ENCODE measurements around the gene AIDA. TPM values are rescaled to one million over a fixed set of nuclear protein-coding genes. Genes with fewer than 3 reads are reported as not detected.

Gene AIDA
- total RNA-seq, 2 donors from 2014 or later = 30.5 to 42.5 TPM

DNA sequence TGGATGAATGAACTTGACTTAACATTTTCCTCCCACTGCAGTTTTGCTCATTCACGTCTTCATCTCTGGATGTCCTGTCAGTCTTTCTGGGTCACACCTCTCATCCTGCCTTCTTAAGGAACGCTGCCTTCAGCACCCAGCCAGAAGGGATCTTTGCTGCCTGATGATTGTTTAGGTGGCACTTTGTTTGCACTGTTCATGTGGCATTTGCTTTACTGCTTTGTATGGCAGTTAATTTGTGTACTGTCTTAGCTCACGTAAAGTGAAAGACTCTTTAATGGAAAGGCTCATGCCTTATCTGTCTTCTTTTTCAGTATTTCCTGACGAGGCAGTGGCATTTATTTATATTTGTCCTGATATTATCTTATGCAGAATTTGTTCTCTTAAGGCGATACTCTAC is 89.5 kb downstream of the AIDA start:
- no peak overlapping the region for H3K4me3 Mint-ChIP-seq
- H3K9me3 Mint-ChIP-seq = no peaks in the 10 kb centered on the region
- H3K36me3 Mint-ChIP-seq = peaks cover 26% of the 10 kb centered on the region
- no peak overlapping the region for H3K27ac Mint-ChIP-seq
- no peak for DNase-seq (ENCODE audit: low spot score)
- peaks cover 10 to 26% of the 10 kb centered on the region in 2 donors for H3K4me1 Mint-ChIP-seq (ENCODE audit: low read depth in 2 of 2)
- no peak for ATAC-seq
- no peaks in the 10 kb centered on the region for H3K27me3 Mint-ChIP-seq

DNA sequence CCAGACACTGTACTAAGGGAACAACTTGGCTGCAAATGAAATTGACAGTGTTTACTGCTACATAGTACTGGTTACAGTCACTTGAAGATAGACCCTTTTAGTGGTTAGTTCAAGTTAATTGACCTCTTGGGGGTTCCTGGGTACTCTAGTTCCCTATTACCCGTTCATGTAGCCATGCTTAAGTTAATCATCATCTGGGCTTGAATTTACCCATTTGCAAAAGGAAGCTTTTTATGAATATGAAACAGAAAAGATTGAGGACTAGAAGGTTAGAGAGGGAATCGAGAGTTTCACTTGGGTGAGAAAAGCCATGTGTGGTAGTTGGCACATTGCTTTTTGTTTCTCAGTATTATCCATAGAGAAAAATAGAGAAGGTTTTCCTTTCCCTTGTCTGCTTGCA is 91.7 kb downstream of the AIDA start:
- peaks cover 17 to 36% of the 10 kb centered on the region in 2 donors for H3K4me1 Mint-ChIP-seq (ENCODE audit: low read depth in 2 of 2)
- H3K27me3 Mint-ChIP-seq = peaks cover 4 to 8% of the 10 kb centered on the region in 2 donors
- no peak overlapping the region for H3K27ac Mint-ChIP-seq
- ATAC-seq (no peak), DNase-seq (ENCODE audit: low spot score) (no peak)
- no peaks in the 10 kb centered on the region for H3K9me3 Mint-ChIP-seq
- no peak overlapping the region for H3K4me3 Mint-ChIP-seq
- peaks cover 15% of the 10 kb centered on the region for H3K36me3 Mint-ChIP-seq

DNA sequence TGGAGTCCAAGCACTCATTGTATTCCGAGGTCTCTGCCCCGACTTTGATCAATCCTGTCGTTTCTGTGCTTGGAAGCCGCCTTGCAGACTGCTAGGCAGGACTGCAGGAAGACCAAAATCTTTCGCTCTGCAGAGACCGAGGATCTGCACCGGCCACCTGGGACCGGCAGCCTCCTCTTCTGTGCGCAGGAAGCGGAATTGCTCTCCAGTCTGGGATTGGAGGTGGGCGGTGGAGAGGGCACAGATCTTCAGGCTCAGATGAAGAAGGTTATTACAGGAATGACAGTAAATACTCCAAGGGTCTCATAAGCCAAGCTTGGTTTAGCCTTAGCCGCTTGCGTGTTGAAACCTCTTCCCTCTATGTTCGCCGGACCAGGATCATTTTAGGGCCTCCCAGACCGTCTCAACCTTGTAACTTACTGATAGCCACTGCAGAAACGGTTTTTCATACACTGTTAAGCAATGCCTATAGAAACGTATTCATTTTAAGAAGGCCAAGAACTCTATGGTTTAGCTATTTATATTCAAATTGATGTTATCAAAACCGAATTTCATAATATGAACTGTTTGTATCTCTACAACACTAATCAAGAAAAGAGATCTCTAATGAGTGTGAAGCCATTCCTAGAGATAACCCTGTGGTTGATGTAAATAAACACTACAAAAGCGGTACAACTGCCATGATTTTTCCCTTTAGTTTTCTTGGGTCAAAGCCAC is 93.3 kb downstream of the AIDA start:
- H3K27ac Mint-ChIP-seq = peak overlapping the region; percentile 45 to 54
- H3K27me3 Mint-ChIP-seq = peaks cover 14 to 23% of the 10 kb centered on the region in 2 donors
- H3K9me3 Mint-ChIP-seq = no peaks in the 10 kb centered on the region
- ATAC-seq (no peak), DNase-seq (ENCODE audit: low spot score) (no peak)
- H3K4me3 Mint-ChIP-seq = peak overlapping the region; percentile 77
- peaks cover 20% of the 10 kb centered on the region for H3K36me3 Mint-ChIP-seq
- H3K4me1 Mint-ChIP-seq (ENCODE audit: low read depth in 2 of 2) = peaks cover 17 to 36% of the 10 kb centered on the region in 2 donors

Other genes starting within 250 kb of the AIDA start
- 1 to 10 TPM in 1 of 2 donors, under 1 TPM in 1; 0.74 to 1.8 TPM for gene HHIPL2, start 164.4 kb downstream of the AIDA start, total RNA-seq
- gene TAF1A, start 122.6 kb downstream of the AIDA start, total RNA-seq = 10 to 100 TPM; 13.3 to 27.6 TPM
- gene MIA3, start 94.4 kb downstream of the AIDA start, total RNA-seq = 10 to 100 TPM; 41.0 to 43.6 TPM
- 10 to 100 TPM; 36.3 to 38.9 TPM for gene BROX, start 73 bp upstream of the AIDA start, total RNA-seq
- gene FAM177B, start 24.7 kb upstream of the AIDA start, total RNA-seq = under 1 TPM in 1 of 2 donors, not detected in 1; 0.98 TPM
- gene DISP1, start 102.5 kb upstream of the AIDA start, total RNA-seq = 1 to 10 TPM; 2.2 to 2.9 TPM

Data from natural killer cell treated with Interleukin-12 subunit alpha and Interleukin-12 subunit beta and Interleukin-15 and Interleukin-18, amount 100 ng/mL, for 72 hours (primary cell).